Keratinocyte (primary cell): ENCODE measurements around the gene FRZB.

ENCODE experiments used
- EZH2 ChIP-seq: IDR thresholded peaks from one replicate; pipeline ENCODE4 v1.6.1; 2012; ENCODE audit warnings: inconsistent platforms, mild to moderate bottlenecking, low read length, moderate library complexity
- TF ChIP-seq, protein P1 (sequence below), 3 experiments: IDR thresholded peaks in 1 of 3; conservative IDR thresholded peaks in 1 of 3; optimal IDR thresholded peaks in 1 of 3; 2 replicates in 2 of 3; 3 replicates in 1 of 3; pipeline versions ENCODE3 to v1.5.1; 2011; ENCODE audit warnings: low read length in 3 of 3, mild to moderate bottlenecking in 3 of 3, moderate library complexity in 2 of 3, control low read depth in 1 of 3, inconsistent platforms in 1 of 3; ENCODE audit not compliant: insufficient read depth in 2 of 3; ENCODE audit errors: extremely low read depth in 1 of 3

DNA sequence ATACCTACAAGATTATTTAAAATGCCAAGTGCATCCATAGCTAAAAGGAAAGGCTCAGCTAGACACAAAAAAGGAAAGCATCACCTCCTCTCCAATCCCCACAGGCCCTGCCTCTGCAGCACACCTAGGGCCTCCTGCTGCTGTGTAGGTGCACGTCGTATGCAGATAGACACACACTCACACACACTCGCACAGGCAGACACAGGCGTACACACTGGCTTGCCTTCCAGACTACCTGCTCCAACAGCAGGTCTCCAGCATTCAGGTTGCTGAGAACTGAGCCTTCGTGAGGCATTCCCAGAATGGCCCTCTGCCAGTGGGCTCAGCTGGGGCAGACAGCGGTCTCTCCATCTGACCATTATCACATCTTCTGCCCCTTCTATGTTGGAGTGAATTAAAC, 35.3 kb upstream of the FRZB start:
- TF ChIP-seq, protein P1, sequence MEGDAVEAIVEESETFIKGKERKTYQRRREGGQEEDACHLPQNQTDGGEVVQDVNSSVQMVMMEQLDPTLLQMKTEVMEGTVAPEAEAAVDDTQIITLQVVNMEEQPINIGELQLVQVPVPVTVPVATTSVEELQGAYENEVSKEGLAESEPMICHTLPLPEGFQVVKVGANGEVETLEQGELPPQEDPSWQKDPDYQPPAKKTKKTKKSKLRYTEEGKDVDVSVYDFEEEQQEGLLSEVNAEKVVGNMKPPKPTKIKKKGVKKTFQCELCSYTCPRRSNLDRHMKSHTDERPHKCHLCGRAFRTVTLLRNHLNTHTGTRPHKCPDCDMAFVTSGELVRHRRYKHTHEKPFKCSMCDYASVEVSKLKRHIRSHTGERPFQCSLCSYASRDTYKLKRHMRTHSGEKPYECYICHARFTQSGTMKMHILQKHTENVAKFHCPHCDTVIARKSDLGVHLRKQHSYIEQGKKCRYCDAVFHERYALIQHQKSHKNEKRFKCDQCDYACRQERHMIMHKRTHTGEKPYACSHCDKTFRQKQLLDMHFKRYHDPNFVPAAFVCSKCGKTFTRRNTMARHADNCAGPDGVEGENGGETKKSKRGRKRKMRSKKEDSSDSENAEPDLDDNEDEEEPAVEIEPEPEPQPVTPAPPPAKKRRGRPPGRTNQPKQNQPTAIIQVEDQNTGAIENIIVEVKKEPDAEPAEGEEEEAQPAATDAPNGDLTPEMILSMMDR (optimal IDR thresholded peaks at IDR 0.05 in 1 of 3, IDR thresholded peaks at IDR 0.05 in 1 of 3, conservative IDR thresholded peaks at IDR 0.05 in 1 of 3; ENCODE audit: extremely low read depth in 1 of 3, insufficient read depth in 2 of 3, low read length in 3 of 3) = no peak
- no peak for TF ChIP-seq EZH2
